ENCODE measurements around the gene MME. TPM values are rescaled to one million over a fixed set of nuclear protein-coding genes. Genes with fewer than 3 reads are reported as not detected.
"Not testable (repeated sequence)": the region's sequence is repeated elsewhere in the genome, so short reads cannot be mapped to it uniquely, and the experiment has no call there.

MME gene
- total and polyA plus RNA-seq, 3 donors from 2014 or later, result 5.4 to 6.3 (median 5.5) TPM

GRCh38 chr3:155208183-155208800, 128.2 kb downstream of the MME start:
- Histone ChIP-seq H3K4me1 (no peaks in the 10 kb centered on the region), H3K9me3 (no peaks in the 10 kb centered on the region), H3K27me3 (no peaks in the 10 kb centered on the region), H3K27ac (no peak overlapping the region), H3K4me3 (no peak overlapping the region), H3K36me3 (ENCODE audit: low read depth, missing control alignments) (no peaks in the 10 kb centered on the region)
- intact Hi-C loops (cut with DNase I; ENCODE audit: low total_unique reads), result no loop called here
- 90 to 92% methylated on average over 4 of the region's 4 CpGs for WGBS, 2 donors
- TF ChIP-seq POLR2A (IDR thresholded peaks at IDR 0.05) (no peak), CTCF (IDR thresholded peaks at IDR 0.05) (no peak)
- DNase-seq, result no peak

- no peak for DNase-seq
- WGBS, 2 donors, result 75 to 86% methylated on average over 2 of the region's 2 CpGs
- TF ChIP-seq POLR2A (IDR thresholded peaks at IDR 0.05) (no peak), CTCF (IDR thresholded peaks at IDR 0.05) (no peak)
- Histone ChIP-seq H3K4me1 (no peaks in the 10 kb centered on the region), H3K27ac (no peak overlapping the region), H3K36me3 (ENCODE audit: low read depth, missing control alignments) (no peaks in the 10 kb centered on the region), H3K9me3 (no peaks in the 10 kb centered on the region), H3K27me3 (no peaks in the 10 kb centered on the region), H3K4me3 (no peak overlapping the region)
- intact Hi-C loops (cut with DNase I; ENCODE audit: low total_unique reads), result no loop called here
These were observed 130.6 kb downstream of the MME start for GRCh38 chr3:155210736-155211135.

DNA sequence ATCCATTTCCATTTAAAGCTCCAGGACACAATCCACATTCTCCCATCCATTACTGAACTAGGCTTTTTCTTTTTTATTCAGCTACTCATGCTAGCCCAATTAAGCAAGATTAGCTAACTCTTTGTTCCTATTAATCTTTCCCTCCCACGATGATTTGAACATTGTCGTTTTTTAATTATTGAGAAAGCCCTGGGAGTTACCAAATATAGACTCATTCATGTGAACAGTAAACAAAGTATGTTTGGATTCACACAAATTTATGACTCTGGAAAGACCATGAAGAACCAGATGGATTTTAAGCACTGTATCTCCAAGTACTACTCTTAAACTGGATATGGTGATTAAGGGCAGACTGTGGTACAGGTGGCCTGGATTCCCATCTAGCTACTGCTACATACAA, 131.1 kb downstream of the MME start:
- no peak overlapping the region for H3K27ac ChIP-seq
- H3K27me3 ChIP-seq, result no peaks in the 10 kb centered on the region
- intact Hi-C loops (cut with DNase I; ENCODE audit: low total_unique reads), result no loop called here
- WGBS, 2 donors, result 25 to 27% methylated on average over 2 of the region's 2 CpGs
- no peak for DNase-seq
- no peaks in the 10 kb centered on the region for H3K4me1 ChIP-seq
- TF ChIP-seq CTCF (IDR thresholded peaks at IDR 0.05) (no peak), POLR2A (IDR thresholded peaks at IDR 0.05) (no peak)
- H3K9me3 ChIP-seq, result no peaks in the 10 kb centered on the region
- H3K4me3 ChIP-seq, result no peak overlapping the region
- H3K36me3 ChIP-seq (ENCODE audit: low read depth, missing control alignments), result no peaks in the 10 kb centered on the region

GRCh38 chr3:155211940-155212339, 131.8 kb downstream of the MME start:
- Histone ChIP-seq H3K4me3 (no peak overlapping the region), H3K36me3 (ENCODE audit: low read depth, missing control alignments) (no peaks in the 10 kb centered on the region), H3K4me1 (no peaks in the 10 kb centered on the region), H3K27me3 (no peaks in the 10 kb centered on the region), H3K27ac (no peak overlapping the region), H3K9me3 (no peaks in the 10 kb centered on the region)
- intact Hi-C loops (cut with DNase I; ENCODE audit: low total_unique reads), result no loop called here
- no peak for DNase-seq
- TF ChIP-seq POLR2A (IDR thresholded peaks at IDR 0.05) (no peak), CTCF (IDR thresholded peaks at IDR 0.05) (no peak)

- H3K27ac ChIP-seq; DNase-seq; H3K4me3 ChIP-seq; H3K4me1 ChIP-seq; H3K9me3 ChIP-seq; intact Hi-C loops (cut with DNase I; ENCODE audit: low total_unique reads); H3K27me3 ChIP-seq; H3K36me3 ChIP-seq (ENCODE audit: low read depth, missing control alignments): not testable (repeated sequence)
- WGBS, 2 donors, result 82 to 87% methylated on average over 3 of the region's 3 CpGs
These were observed 135.9 kb downstream of the MME start for GRCh38 chr3:155216007-155216406.
